ENCODE results near the gene REP15.

REP15 gene

DNA sequence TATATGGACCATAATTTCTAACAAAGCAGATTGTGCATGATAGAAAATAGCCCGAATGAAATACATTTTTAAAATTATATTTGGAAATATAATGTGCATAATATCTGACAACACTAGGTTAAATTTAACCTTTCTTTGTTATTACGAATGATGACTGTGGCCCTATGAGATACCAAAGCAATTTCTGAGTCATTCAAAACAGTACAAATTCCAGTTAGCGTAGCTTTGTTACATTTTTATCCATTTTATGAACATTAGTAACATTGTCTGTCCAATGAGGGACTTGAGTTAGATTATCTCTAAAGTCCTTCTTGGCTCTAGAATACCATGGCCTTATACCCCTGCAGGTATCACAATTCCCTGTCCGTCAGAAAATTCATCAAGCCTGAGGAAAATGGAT is 39.0 kb upstream of the REP15 start:
- CTCF ChIA-PET, result no interaction called here

DNA sequence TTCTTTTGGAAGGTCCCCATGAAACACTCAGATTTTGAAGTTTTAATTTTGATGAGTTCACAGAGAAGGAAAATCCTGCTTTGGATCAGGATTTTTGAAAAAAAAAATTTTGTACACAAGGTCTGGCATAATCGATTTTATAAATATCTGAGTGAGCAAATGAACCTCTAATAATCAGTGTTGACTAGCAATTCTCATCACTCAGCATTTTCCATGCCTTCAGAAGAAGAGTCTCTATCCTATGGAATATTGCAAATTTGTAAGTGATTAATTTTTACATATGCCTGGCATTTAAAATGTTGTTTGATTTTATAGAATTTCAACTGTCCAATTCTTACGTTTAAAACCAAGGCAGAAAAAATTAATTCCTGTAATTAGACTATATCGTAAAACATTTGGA is 30.5 kb upstream of the REP15 start:
- no peak for DNase-seq (ENCODE audit: extremely low spot score)
- TF ChIP-seq HDGF (IDR thresholded peaks at IDR 0.05; ENCODE audit: borderline replicate concordance), result no peak
- TF ChIP-seq NFRKB (IDR thresholded peaks at IDR 0.05), result no peak
- TF ChIP-seq FOXA1 (IDR thresholded peaks at IDR 0.05), result no peak
- TF ChIP-seq FOXM1 (IDR thresholded peaks at IDR 0.05; ENCODE audit: borderline replicate concordance), result no peak
- no peak for TF ChIP-seq L3MBTL2 (conservative IDR thresholded peaks at IDR 0.05)
- TF ChIP-seq CTBP1 (IDR thresholded peaks at IDR 0.05; ENCODE audit: borderline replicate concordance), result no peak
- TF ChIP-seq FOXK2 (IDR thresholded peaks at IDR 0.05), result no peak
- TF ChIP-seq BHLHE40 (IDR thresholded peaks at IDR 0.05; ENCODE audit: borderline replicate concordance), result no peak
- TF ChIP-seq LEF1 (IDR thresholded peaks at IDR 0.05; ENCODE audit: borderline replicate concordance), result no peak
- TF ChIP-seq ZNF384 (IDR thresholded peaks at IDR 0.05), result no peak
- TF ChIP-seq, protein P1, sequence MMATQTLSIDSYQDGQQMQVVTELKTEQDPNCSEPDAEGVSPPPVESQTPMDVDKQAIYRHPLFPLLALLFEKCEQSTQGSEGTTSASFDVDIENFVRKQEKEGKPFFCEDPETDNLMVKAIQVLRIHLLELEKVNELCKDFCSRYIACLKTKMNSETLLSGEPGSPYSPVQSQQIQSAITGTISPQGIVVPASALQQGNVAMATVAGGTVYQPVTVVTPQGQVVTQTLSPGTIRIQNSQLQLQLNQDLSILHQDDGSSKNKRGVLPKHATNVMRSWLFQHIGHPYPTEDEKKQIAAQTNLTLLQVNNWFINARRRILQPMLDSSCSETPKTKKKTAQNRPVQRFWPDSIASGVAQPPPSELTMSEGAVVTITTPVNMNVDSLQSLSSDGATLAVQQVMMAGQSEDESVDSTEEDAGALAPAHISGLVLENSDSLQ (IDR thresholded peaks at IDR 0.05), result no peak
- no peak for TF ChIP-seq SUZ12 (IDR thresholded peaks at IDR 0.05)
- TF ChIP-seq SP1 (IDR thresholded peaks at IDR 0.05), result no peak
- TF ChIP-seq ELF4 (IDR thresholded peaks at IDR 0.05), result no peak
- TF ChIP-seq ARNT (IDR thresholded peaks at IDR 0.05), result no peak
- no peak for TF ChIP-seq TARDBP (IDR thresholded peaks at IDR 0.05)
- CTCF ChIA-PET, result no interaction called here
- POLR2A ChIA-PET, result no interaction called here

More for the DNA sequence above, 39.0 kb upstream of the REP15 start:
- POLR2A ChIA-PET, result no interaction called here
- no peak for TF ChIP-seq TARDBP (IDR thresholded peaks at IDR 0.05)
- TF ChIP-seq BHLHE40 (IDR thresholded peaks at IDR 0.05; ENCODE audit: borderline replicate concordance), result no peak
- TF ChIP-seq, protein P1 (IDR thresholded peaks at IDR 0.05), result no peak
- no peak for TF ChIP-seq FOXM1 (IDR thresholded peaks at IDR 0.05; ENCODE audit: borderline replicate concordance)
- TF ChIP-seq SUZ12 (IDR thresholded peaks at IDR 0.05), result no peak
- TF ChIP-seq L3MBTL2 (conservative IDR thresholded peaks at IDR 0.05), result no peak
- no peak for TF ChIP-seq ZNF384 (IDR thresholded peaks at IDR 0.05)
- TF ChIP-seq LEF1 (IDR thresholded peaks at IDR 0.05; ENCODE audit: borderline replicate concordance), result no peak
- no peak for TF ChIP-seq CTBP1 (IDR thresholded peaks at IDR 0.05; ENCODE audit: borderline replicate concordance)
- no peak for TF ChIP-seq HDGF (IDR thresholded peaks at IDR 0.05; ENCODE audit: borderline replicate concordance)
- TF ChIP-seq NFRKB (IDR thresholded peaks at IDR 0.05), result no peak
- TF ChIP-seq SP1 (IDR thresholded peaks at IDR 0.05), result no peak
- no peak for TF ChIP-seq FOXA1 (IDR thresholded peaks at IDR 0.05)
- no peak for TF ChIP-seq ARNT (IDR thresholded peaks at IDR 0.05)
- TF ChIP-seq FOXK2 (IDR thresholded peaks at IDR 0.05), result no peak
- no peak for DNase-seq (ENCODE audit: extremely low spot score)

DNA sequence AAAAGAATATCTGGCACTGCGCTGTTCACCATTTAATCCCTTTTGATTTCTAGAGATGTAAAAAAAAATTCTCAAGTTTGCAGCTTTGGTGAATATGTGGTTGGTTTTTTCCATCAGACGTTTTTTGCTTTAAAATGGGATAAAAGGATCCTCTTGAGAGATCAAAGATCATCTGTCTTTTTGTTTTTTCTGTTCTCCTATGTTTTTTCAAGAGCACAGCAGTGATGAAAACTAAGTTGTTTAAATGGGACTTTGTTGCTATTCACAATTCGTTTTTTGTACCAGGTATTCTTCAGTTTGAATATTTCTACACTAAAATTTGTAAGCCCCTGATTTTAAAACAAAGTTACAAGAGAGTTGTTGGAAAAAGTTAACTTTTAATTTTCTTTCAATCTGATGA is 29.7 kb upstream of the REP15 start:
- DNase-seq (ENCODE audit: extremely low spot score), result no peak
- ChIA-PET POLR2A (no interaction called here), CTCF (interaction anchor here (0.7 kb wide), 2 partner anchors 30 to 421 kb away, joined by 3 read pairs; no protein-coding TSS in a partner anchor)
- TF ChIP-seq FOXM1 (IDR thresholded peaks at IDR 0.05; ENCODE audit: borderline replicate concordance), result no peak
- TF ChIP-seq SP1 (IDR thresholded peaks at IDR 0.05), result no peak
- no peak for TF ChIP-seq L3MBTL2 (conservative IDR thresholded peaks at IDR 0.05)
- no peak for TF ChIP-seq FOXA1 (IDR thresholded peaks at IDR 0.05)
- no peak for TF ChIP-seq FOXK2 (IDR thresholded peaks at IDR 0.05)
- TF ChIP-seq SUZ12 (IDR thresholded peaks at IDR 0.05), result no peak
- no peak for TF ChIP-seq ZNF384 (IDR thresholded peaks at IDR 0.05)
- TF ChIP-seq ELF4 (IDR thresholded peaks at IDR 0.05), result no peak
- TF ChIP-seq ARNT (IDR thresholded peaks at IDR 0.05), result no peak
- TF ChIP-seq CTBP1 (IDR thresholded peaks at IDR 0.05; ENCODE audit: borderline replicate concordance), result no peak

DNA sequence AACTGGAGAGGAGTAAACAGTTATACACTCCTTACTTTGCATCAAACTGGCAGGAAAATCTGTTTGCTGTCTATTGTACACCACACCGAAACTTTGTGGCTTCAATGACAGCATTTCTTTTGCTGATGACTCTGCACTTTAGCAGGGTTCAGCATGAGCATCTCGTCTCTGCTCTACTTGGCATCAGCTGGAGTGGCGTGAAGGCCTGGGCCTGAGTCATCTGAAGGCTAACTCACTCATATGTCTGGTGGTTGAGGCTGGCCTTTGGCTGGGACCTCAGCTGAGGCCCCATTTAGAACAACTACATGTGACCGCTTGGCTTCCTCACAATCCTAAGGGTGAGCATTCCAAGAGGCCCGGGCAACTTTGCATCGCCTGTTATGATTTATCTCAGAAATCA is 28.7 kb upstream of the REP15 start:
- TF ChIP-seq SUZ12 (IDR thresholded peaks at IDR 0.05) (no peak), ZNF384 (IDR thresholded peaks at IDR 0.05) (no peak), SP1 (IDR thresholded peaks at IDR 0.05) (no peak), CTBP1 (IDR thresholded peaks at IDR 0.05; ENCODE audit: borderline replicate concordance) (no peak), HDGF (IDR thresholded peaks at IDR 0.05; ENCODE audit: borderline replicate concordance) (no peak), ARNT (IDR thresholded peaks at IDR 0.05) (no peak)
- no peak for DNase-seq (ENCODE audit: extremely low spot score)
- ChIA-PET POLR2A (no interaction called here), CTCF (no interaction called here)

DNA sequence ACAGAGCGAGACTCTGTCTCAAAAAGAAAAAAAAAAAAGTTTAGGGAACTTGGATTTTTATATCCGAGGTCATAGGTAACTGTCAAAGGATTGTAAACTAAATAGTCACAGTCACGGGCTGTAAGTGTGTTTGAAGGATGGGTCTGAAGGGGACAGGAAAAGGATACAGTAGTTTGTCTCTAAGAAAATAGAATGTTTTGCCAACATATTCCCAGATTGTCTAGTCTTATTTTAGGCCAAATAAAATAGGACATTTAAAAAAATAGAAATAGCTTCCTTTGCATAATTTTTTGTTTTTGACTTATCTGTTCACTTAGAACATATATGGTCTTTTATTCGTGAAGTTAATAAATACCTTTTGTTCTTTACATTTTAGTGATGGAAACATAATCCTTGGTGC is 24.2 kb upstream of the REP15 start:
- TF ChIP-seq NFRKB (IDR thresholded peaks at IDR 0.05) (no peak), SUZ12 (IDR thresholded peaks at IDR 0.05) (no peak), FOXA1 (IDR thresholded peaks at IDR 0.05) (no peak), CTBP1 (IDR thresholded peaks at IDR 0.05; ENCODE audit: borderline replicate concordance) (no peak), SP1 (IDR thresholded peaks at IDR 0.05) (no peak), FOXM1 (IDR thresholded peaks at IDR 0.05; ENCODE audit: borderline replicate concordance) (no peak), ARNT (IDR thresholded peaks at IDR 0.05) (no peak), L3MBTL2 (conservative IDR thresholded peaks at IDR 0.05) (no peak), LEF1 (IDR thresholded peaks at IDR 0.05; ENCODE audit: borderline replicate concordance) (no peak), ZNF384 (IDR thresholded peaks at IDR 0.05) (no peak), ELF4 (IDR thresholded peaks at IDR 0.05) (no peak), HDGF (IDR thresholded peaks at IDR 0.05; ENCODE audit: borderline replicate concordance) (no peak), FOXK2 (IDR thresholded peaks at IDR 0.05) (no peak), TARDBP (IDR thresholded peaks at IDR 0.05) (no peak), BHLHE40 (IDR thresholded peaks at IDR 0.05; ENCODE audit: borderline replicate concordance) (no peak)
- TF ChIP-seq, protein P1 (IDR thresholded peaks at IDR 0.05), result no peak
- POLR2A ChIA-PET, result no interaction called here
- DNase-seq (ENCODE audit: extremely low spot score), result no peak
- CTCF ChIA-PET, result interaction anchor here (0.7 kb wide), 1 partner anchor 258 kb away, joined by 4 read pairs; no protein-coding TSS in a partner anchor

DNA sequence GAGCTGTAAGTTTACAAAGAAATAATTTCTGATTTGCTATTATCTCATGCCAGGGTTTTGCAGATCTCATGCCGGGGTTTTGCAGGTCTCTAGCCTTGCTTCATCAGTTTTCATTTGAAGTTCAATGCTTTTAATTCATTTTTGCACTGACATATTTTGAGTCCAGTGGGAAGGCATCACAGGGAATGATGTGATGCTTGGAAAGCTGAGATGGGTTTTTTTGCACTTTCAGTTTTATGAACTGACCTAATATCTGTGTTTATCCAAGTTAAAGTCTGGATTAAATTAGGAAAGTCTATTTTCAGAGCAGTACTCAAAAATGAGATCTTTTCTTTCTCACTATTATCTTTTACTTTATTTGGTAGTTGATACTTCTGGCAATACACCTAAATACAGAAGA is 23.6 kb upstream of the REP15 start:
- no peak for DNase-seq (ENCODE audit: extremely low spot score)
- POLR2A ChIA-PET, result no interaction called here
- TF ChIP-seq ARNT (IDR thresholded peaks at IDR 0.05), result no peak
- TF ChIP-seq SUZ12 (IDR thresholded peaks at IDR 0.05), result no peak
- no peak for TF ChIP-seq L3MBTL2 (conservative IDR thresholded peaks at IDR 0.05)
- no peak for TF ChIP-seq FOXA1 (IDR thresholded peaks at IDR 0.05)
- TF ChIP-seq CTBP1 (IDR thresholded peaks at IDR 0.05; ENCODE audit: borderline replicate concordance), result no peak
- no peak for TF ChIP-seq TARDBP (IDR thresholded peaks at IDR 0.05)
- TF ChIP-seq BHLHE40 (IDR thresholded peaks at IDR 0.05; ENCODE audit: borderline replicate concordance), result no peak
- TF ChIP-seq ZNF384 (IDR thresholded peaks at IDR 0.05), result no peak
- no peak for TF ChIP-seq HDGF (IDR thresholded peaks at IDR 0.05; ENCODE audit: borderline replicate concordance)
- no peak for TF ChIP-seq SP1 (IDR thresholded peaks at IDR 0.05)
- CTCF ChIA-PET, result no interaction called here
